HG03439 (cell line): ENCODE results near the gene TSPO.
"Not testable (repeated sequence)": the region's sequence is repeated elsewhere in the genome, so short reads cannot be mapped to it uniquely, and the experiment has no call there.

Source experiments
- ATAC-seq: cut with Tn5 transposase; IDR thresholded peaks from one replicate; pipeline ENCODE4 v1.9.1; 2021; ENCODE audit warnings: mild to moderate bottlenecking, moderate library complexity; ENCODE audit not compliant: unreplicated experiment

TSPO gene

DNA sequence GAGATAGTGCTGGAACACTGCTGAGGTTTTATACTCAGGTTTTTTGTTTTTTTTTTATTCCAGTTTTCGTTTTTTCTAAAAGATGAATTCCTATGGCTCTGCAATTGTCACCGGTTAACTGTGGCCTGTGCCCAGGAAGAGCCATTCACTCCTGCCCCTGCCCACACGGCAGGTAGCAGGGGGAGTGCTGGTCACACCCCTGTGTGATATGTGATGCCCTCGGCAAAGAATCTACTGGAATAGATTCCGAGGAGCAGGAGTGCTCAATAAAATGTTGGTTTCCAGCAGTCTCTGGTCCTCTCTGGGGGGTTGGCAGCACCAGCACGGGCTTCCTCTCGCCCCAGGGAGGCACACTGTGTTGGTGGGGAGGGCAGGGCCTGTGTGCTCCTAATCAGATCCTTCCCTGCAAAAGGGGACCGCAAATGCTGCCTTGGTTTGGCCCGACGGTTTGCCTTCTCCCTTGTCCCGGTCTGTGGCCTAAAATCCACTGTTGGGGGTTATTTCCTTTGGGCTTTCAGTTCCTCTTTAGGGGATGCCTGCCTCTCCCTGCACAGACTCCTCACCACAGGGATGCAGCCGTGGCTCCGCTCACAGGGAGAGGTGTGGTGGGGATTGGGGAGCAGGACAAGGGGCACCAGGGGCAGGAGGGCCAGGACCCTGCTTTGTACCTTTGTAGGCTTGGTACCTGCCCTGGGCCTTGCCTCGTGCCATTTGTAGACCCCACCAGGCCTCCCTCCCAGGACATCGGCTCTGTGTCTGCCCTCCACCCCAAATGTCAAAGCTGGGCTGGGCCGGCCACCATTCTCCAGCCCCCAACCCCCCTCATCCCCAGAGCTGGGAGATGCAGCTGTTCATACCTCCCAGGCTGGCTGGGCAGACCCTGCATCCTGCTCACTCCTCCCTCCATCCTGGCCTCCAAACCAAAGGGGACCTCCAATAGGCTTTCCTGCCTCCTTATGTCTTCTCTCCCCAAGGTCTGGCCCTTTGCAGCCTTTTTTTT, 21.6 kb upstream of the TSPO start:
- ATAC-seq, result no peak

GRCh38 chr22:43131773-43132501, 19.4 kb upstream of the TSPO start:
- no peak for ATAC-seq

DNA sequence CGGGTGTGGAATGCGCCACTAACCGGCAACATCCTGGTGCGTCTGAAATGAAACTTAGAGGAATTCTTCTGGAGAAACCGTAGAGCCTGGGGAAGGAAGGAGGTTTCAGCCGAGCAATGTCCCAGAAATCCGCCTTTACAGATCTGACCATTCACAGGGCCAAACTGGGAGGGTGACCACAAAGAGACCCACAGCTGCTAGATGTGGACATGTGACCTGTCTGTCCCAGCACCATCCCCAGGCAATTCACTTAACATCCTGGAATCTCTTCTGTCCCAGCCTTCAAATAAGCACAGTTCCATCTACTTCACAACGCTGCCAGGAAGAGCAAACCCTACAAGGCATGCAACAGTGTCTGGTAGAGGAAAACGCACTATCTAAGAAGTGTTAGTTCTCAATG, 18.0 kb upstream of the TSPO start:
- no peak for ATAC-seq

DNA sequence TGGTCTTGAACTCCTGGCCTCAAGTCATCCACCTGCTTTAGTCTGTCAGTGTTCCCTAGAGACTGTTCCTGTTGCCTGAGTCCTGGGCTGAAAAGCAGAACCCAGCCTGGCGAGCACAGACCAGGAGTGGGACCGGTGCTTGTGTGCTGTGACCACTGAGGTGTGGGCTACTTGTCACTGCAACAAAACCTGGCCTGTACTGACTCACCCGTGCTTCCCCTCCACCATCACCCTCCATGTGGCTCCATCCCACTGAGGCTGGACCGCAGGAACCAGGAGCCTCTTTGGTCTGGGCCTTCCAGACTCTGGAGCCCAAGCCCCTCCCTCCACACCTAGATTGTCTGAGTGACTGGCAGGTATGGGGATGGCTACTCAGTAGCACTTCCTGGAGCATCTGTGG, 16.8 kb upstream of the TSPO start:
- ATAC-seq, result no peak

- no peak for ATAC-seq
These were observed 15.8 kb upstream of the TSPO start for GRCh38 chr22:43135565-43135964.

- no peak for ATAC-seq
These were observed 15.1 kb upstream of the TSPO start for GRCh38 chr22:43136255-43136654.

GRCh38 chr22:43136801-43137200, 14.6 kb upstream of the TSPO start:
- ATAC-seq, result no peak

DNA sequence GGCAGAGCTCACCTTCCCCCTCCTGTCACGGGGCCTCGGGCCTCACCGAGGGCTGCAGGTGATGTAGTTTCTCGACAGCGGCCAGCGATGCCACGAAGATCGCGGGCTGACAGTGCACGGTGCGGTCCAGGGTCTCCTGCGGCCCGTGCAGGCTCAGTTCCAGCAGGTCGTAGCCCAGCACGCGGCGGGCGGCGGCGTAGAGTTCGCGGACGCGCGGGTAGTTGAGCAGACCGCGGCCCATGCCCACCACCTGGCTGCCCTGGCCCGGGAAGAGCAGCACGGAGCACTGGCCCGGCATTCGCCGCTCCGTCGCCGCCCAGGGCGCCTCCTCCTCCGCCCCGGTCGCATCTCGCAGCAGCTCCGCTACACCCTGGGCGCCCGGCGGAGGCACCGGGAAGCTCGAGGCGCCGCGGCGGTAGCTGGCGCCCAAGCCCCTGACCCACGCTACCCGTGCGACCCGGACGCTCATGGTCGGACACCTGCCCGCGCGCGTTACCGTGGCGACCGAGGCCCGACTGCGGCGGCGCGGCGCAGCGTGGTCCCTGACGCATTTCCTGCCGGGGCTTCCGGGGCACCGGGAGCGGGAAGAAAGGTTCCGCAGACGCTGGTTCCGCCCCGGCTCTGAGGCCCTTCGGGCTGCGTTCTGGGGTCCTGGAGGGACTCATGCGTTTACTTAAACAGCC, 8.3 kb upstream of the TSPO start, which contains the start of gene MCAT:
Gene MCAT (minus strand): TSS at position 519 of the 683 bp plus-strand sequence. CDS start 50 bp downstream, at position 469.
- peak; percentile 63 for ATAC-seq

GRCh38 chr22:43144949-43145348, 6.4 kb upstream of the TSPO start:
- ATAC-seq, result no peak

DNA sequence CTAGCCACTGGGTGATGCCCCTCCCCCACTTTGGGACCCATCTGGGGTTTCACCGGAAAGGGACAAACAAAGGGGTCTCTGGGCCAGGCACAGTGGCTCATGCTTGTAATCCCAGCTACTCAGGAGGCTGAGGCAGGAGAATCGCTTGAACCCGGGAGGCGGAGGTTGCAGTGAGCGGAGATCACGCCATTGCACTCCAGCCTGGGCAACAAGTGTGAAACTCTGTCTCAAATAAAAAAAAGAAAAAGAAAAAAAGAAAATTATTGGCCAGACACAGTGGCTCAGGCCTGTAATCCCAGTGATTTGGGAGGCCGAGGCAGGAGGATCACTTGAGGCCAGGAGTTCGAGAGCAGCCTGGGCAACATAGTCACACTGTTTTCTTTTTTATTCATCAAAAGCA, 6.0 kb upstream of the TSPO start:
- ATAC-seq, result not testable (repeated sequence)

- ATAC-seq, result not testable (repeated sequence)
These were observed 5.0 kb upstream of the TSPO start for GRCh38 chr22:43146332-43146731.

DNA sequence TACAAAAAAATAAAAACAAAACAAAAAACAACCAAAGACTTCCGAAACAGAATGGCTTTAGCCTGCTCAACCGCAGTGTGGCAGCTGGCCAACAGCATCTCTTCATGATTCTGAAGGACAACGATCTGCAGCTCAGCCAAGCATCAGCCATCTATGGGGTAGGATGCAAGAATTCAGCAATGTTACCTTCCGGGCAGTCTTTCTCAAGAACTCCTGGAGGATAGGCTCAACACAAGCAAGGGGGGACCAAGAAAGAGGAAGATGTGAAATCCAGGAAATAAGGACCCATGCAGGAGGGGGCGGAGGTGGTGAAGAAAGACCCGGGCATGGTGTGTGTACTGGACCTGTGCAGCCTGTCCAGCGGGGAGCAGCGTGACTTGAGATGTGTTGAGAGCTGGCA, 3.5 kb upstream of the TSPO start:
- no peak for ATAC-seq

DNA sequence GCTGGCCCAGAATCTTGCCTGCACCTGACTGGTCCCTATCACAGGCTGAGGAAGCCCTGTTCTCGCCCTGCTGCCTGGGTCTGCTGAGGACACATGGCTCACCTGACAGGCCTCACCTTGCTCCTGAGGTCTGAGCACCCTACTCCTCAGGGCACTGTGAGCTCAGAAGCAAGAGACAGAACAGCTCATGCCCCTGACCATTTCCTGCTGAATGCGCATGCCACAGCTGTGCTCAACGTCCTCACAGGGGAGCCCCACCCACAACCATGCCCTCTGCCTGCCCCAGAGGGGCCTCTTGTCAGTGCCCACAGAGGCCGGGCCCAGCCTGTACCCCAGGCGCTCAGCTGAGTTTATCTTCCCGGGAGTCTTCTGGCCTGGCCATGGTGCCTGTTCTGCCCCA, 2.8 kb upstream of the TSPO start:
- ATAC-seq, result no peak

DNA sequence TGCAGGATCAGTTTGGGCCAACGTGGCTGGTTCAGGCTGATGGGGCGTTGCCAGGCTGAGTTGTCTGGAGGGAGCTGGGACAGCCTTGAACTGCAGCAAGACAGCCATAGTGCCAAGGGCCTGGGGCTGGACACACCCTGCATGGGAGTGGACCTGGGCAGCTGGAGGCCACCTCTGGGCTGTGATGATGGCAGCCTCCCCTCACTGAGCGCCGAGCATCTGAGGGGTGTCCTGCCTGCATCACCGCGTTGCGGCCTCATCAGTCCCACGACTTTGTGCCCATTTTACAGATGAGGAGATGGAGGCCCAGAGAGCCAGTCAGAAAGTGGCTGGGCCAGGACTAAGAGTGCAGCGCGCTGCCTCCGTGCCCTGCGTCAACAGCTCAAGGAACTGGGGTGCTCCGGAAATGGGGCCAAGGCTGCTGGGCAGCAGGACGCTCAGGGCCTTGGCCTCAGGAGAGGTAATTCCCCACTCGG, 590 bp upstream of the TSPO start:
- ATAC-seq, result no peak

DNA sequence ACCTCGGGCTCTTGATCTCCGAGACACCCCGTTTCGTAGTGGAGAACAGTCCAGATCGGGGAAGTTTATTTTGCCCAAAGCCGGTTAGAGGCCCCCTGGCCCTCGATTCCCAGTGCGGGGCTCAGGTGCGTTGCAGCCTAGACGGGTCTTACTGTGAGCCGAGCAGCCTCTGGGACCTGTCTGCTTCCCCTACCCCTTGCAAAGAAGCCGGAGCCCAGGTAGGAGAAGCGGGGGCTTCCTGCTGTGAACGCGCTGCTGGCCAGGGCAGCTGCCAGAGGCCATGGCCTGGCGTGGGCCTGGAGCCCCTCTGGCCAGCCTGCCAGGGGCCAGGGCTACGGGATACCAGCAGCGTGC, 621 bp downstream of the TSPO start:
- ATAC-seq, result no peak

DNA sequence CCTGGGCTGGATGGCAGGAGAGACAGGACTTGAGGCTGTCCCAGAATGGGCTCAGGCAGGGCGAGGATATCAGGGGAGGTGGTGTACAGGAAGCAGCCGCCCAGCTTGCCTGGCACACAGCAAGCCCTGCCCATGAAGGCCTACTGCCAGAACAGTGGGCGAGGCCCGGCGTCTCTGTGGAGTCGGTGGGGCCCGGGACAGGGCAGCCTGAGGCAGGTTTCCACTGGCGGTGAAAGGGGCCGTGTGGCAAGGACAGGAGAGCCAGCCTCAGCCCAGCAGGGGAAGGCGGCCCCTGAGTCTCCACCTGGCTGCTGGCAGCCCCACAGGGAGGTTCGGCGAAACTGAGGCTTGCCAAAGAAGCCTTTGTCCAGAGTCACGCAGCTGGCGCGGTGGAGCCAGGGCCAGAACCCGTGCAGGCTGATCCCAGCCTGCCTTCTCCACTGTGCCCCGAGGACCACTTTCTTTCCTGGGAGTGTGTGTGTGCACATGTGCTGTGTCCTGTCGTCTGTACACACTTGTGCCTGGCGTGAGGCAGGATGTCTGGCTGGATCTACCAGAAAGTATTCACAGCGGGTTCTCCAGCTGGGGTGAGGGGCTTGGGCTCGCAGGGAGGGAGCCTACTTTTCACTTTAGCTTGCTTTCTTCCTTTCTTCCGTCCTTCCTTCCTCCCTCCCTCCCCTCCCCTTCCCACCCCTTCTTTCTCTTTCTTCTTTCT, 1.2 kb downstream of the TSPO start:
- ATAC-seq, result no peak

- no peak for ATAC-seq
These were observed 2.5 kb downstream of the TSPO start for GRCh38 chr22:43153899-43154298.

GRCh38 chr22:43154887-43155536, 3.7 kb downstream of the TSPO start:
- ATAC-seq, result no peak

DNA sequence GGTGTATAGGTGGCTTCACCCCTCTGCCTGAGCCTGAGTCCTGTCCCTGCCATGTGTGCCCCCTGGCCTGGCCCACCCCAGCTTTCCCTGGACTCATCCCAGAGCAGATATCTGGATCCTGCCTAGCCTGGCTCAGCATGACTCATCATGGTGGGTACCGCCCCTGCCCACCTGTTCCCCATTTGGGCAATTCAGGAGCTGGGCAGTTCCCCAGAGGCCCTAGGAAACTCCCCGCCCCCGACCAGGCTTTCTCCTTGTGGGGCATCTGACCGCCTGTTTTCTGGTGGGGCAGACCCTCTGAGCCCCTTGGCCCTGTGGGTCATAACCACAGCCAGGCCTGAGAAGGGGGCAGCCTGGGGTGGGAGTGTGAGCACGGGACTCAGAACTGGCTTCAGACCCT, 4.4 kb downstream of the TSPO start:
- no peak for ATAC-seq

DNA sequence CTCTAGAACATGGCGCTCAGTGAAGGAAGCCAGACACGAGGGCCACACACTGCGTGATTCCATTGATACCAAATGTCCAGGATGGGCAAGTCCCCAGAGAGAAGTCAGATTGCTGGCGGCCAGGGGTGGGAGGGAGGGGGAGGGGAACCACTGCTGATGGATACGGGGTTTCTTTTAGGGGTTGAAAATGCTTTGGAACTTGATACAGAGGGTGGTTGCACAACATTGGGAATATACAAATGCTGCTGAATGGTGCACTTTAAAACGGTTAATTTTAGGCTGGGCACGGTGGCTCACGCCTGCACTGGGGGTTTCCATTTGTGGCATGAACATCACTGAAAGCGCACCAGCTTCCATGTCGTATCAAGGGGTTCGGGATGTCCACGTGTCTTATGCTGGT, 5.1 kb downstream of the TSPO start:
- ATAC-seq, result no peak
